HUES48 (cell line): Measurements from ENCODE around the gene SLCO2A1.

ENCODE experiments used
- H3K27ac ChIP-seq: one replicate; pipeline ENCODE4 v1.7.0; 2013; ENCODE audit warnings: low read depth, low read length, inconsistent platforms
- H3K27me3 ChIP-seq: 2 replicates; pipeline ENCODE4 v1.6.1; 2013; ENCODE audit warnings: mild to moderate bottlenecking, low read length; ENCODE audit not compliant: control insufficient read depth, insufficient read depth
- H3K36me3 ChIP-seq: 2 replicates; pipeline ENCODE4 v1.6.1; 2013; ENCODE audit warnings: low read length; ENCODE audit not compliant: control insufficient read depth, insufficient read depth
- H3K4me1 ChIP-seq: 2 replicates; pipeline ENCODE4 v1.6.1; 2013; ENCODE audit warnings: mild to moderate bottlenecking, low read length; ENCODE audit not compliant: control insufficient read depth, insufficient read depth
- H3K4me3 ChIP-seq: 2 replicates; pipeline ENCODE4 v1.5.1; 2013; ENCODE audit warnings: mild to moderate bottlenecking, low read depth, low read length
- H3K9ac ChIP-seq: 2 replicates; pipeline ENCODE4 v1.6.1; 2013; ENCODE audit warnings: mild to moderate bottlenecking, low read depth, low read length, moderate library complexity
- H3K9me3 ChIP-seq: 2 replicates; pipeline ENCODE4 v1.6.1; 2013; ENCODE audit warnings: low read length; ENCODE audit not compliant: control insufficient read depth, insufficient read depth

SLCO2A1 gene

DNA sequence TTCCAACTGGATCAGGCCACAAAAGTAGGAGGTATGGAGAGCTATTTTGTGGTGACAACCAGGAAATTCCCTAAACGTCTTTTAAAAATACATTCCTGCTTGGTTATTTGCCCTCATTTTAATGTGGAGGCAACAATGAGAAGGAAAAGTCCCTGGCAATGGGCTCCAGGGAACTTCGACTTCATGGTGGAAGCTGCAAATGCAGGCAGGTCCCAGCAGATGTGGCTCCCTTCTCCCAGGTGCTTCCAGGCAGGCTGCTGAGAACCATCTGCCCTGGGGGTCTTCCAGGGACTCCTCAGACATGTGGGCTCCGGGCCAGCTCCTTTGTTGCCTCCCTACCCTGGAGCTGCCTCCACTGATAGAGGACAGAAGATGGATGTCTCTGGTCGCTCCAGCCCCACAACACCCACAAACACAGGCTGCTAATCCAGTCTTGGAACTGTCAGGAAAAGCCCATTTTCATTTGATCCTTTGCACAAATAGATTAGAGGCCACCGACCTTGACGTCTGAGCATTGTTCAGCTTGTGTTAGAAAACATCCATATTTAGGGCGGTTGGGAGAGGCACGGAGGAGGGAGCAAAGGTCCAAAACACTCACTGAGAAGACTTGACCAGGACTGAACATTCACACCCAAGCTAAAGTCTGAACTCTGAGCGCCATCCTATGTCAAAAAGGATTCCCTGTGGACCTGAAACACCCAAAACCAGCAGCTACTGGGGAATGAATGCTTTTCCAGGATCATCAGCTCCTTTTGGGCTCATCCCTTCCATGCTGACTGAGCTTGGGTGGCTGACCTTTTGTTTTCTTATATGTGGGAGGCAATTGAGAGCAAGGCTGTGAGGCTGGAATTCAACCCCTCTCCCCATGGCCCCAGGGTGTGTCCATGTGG, 30.2 kb upstream of the SLCO2A1 start:
- Histone ChIP-seq H3K27me3 (peaks cover 3% of the 10 kb centered on the region; the same call in 1 of the 2 replicates), H3K9ac (no peak overlapping the region), H3K36me3 (no peaks in the 10 kb centered on the region), H3K4me3 (no peak overlapping the region), H3K27ac (peak overlapping the region; percentile 0), H3K4me1 (no peaks in the 10 kb centered on the region), H3K9me3 (no peaks in the 10 kb centered on the region)

DNA sequence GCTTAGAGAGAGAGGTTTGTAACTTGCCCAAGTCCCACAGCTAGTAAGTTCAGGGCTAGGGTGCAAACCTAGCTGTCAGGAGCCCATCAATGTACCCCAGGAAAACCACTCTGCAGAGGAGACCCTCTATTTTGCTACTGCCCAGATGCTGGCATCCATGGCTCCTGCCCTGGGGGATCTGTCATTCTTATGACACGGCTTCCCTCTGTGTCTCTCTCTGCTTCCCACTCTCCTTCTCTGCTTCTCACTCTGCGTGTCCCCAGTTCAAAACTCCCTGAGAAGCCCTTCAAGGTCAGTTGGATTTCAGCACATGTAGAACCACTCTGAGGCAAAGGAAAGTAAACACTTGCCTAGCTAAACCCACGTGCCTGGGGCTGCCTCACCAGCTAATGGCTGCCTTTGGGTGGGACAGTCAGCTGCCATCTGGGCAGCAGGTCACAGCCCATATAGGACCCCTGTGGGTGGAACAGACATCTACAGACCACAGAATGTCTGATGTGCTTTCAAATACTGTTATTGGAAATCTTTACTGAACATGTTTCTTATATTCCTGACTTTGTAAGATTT, 29.4 kb upstream of the SLCO2A1 start:
- H3K9me3 ChIP-seq = no peaks in the 10 kb centered on the region
- no peak overlapping the region for H3K4me3 ChIP-seq
- H3K27ac ChIP-seq = no peak overlapping the region
- H3K9ac ChIP-seq = no peak overlapping the region
- H3K27me3 ChIP-seq = peaks cover 3% of the 10 kb centered on the region; the same call in 1 of the 2 replicates
- H3K36me3 ChIP-seq = no peaks in the 10 kb centered on the region
- H3K4me1 ChIP-seq = no peaks in the 10 kb centered on the region

DNA sequence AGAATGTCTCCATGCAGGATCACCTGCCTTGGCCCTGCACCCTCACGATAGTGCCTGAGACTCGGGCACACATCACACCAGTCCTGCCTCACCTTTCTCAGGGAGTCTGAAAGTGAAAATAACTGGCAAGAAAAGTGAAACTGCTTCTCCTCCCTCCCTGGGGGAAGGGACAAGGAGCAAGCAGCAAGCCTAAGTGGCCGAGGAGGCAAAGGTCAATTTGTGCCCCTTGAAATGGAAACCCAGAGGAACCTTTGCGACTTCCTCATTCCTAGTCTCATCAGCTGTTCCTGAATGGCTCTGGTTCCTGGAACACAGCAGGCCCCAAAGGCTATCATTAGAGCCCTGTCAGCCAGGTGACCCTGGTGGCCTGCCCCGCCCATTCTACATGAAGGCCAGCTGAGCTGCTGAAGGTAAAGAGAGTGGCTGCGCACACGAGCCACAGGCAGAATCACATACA, 28.0 kb upstream of the SLCO2A1 start:
- Histone ChIP-seq H3K9ac (no peak overlapping the region), H3K36me3 (no peaks in the 10 kb centered on the region), H3K4me3 (no peak overlapping the region), H3K4me1 (no peaks in the 10 kb centered on the region), H3K9me3 (no peaks in the 10 kb centered on the region), H3K27ac (no peak overlapping the region), H3K27me3 (peaks cover 3% of the 10 kb centered on the region; the same call in 1 of the 2 replicates)

DNA sequence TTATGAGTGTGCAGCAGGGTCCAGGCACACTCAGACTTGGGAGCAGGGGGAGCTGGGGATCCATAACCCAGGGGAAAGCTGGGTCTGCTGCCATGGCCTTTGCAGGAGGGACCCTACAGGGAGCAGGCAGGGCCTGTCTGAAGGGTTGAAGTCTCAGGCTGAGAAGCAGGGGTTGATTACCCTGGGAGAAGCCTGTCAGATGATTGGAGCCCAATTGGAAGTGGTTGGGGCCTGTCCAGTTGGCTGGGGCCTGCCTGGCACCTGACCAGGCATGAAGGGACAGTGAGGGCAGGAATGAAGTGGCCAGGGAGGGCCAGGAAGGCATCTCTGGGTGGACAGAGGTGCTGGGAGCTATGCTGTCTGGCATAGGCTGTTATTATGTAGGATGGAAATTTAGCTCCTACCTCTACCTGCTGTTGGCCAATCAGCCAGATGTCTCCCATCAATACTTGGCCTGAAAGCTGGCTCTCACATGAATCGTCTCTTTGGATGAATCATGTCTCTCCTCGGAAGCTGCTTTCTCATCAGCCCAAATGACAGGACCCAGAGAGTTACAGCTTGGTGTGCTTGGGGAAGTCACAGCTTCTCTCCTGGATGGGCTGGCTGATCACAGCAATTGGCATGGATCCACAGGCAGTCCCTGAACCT, 27.4 kb upstream of the SLCO2A1 start:
- H3K27me3 ChIP-seq = peaks cover 3% of the 10 kb centered on the region; the same call in 1 of the 2 replicates
- no peaks in the 10 kb centered on the region for H3K9me3 ChIP-seq
- no peak overlapping the region for H3K9ac ChIP-seq
- H3K4me3 ChIP-seq = no peak overlapping the region
- no peaks in the 10 kb centered on the region for H3K36me3 ChIP-seq
- H3K27ac ChIP-seq = no peak overlapping the region
- H3K4me1 ChIP-seq = no peaks in the 10 kb centered on the region

DNA sequence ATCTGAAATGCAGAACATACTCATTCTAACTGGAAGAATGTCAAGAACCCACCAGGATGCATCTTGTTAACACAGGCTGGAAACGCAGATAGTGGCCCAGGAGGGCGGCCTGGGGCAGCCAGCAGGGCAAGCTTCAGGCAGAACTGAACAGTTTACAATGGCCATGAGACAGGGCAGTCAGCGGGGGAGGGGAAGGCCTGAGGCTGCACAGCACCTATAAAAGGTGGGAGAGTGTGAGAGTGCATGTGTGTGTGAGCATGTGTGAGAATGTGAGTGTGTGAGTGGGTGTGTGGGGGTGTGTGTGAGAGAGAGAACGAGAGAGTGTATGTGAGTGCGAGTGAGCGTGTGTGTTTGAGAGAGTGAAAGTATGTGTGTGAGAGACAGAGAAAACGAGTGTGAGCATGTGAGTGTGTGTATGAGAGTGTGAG, 26.8 kb upstream of the SLCO2A1 start:
- Histone ChIP-seq H3K36me3 (no peaks in the 10 kb centered on the region), H3K27ac (no peak overlapping the region), H3K9ac (no peak overlapping the region), H3K27me3 (no peaks in the 10 kb centered on the region), H3K4me1 (no peaks in the 10 kb centered on the region), H3K4me3 (no peak overlapping the region), H3K9me3 (no peaks in the 10 kb centered on the region)

DNA sequence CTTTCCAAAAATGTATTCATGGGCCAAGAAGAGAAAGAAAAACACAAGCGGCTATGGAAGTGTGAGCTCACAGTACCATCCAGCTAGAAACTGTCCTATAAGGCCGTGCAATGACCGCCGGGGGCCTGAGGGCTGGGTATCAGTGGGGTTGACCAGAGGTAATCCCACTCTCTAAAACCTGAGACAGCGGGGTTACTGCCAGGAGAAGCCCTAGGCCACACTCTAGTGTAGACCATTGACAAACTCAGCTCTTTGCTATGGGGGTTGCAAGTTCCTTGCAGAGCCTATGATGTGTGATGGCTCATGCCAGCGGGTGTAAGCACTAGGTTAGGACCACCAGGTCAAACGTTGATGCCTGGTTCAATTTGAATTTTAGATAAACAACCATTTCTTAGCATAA, 25.9 kb upstream of the SLCO2A1 start:
- H3K4me1 ChIP-seq = no peaks in the 10 kb centered on the region
- H3K9ac ChIP-seq = no peak overlapping the region
- H3K9me3 ChIP-seq = no peaks in the 10 kb centered on the region
- H3K4me3 ChIP-seq = no peak overlapping the region
- H3K27me3 ChIP-seq = no peaks in the 10 kb centered on the region
- H3K27ac ChIP-seq = no peak overlapping the region
- H3K36me3 ChIP-seq = no peaks in the 10 kb centered on the region

DNA sequence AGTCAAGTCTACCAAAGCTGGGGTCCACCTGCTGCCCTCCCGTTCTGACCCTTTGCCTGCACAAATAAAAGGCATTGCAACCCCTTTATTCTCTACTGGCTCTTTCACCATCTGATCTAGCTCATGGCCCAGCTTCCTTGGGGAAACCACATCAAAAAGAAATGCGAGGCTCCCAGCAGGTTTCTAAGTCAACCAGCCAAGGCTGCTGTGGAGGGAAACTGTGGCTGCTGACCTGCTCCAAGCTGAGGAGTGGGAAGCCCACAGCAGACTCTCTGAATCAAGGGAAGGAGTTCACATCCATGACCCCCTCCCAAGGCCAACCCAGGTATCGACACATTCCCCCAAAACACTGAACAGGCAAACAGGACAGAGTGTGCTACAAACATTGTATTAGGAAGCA, 25.2 kb upstream of the SLCO2A1 start:
- H3K36me3 ChIP-seq = no peaks in the 10 kb centered on the region
- H3K4me1 ChIP-seq = no peaks in the 10 kb centered on the region
- no peaks in the 10 kb centered on the region for H3K9me3 ChIP-seq
- no peak overlapping the region for H3K4me3 ChIP-seq
- no peak overlapping the region for H3K27ac ChIP-seq
- H3K9ac ChIP-seq = no peak overlapping the region
- no peaks in the 10 kb centered on the region for H3K27me3 ChIP-seq

DNA sequence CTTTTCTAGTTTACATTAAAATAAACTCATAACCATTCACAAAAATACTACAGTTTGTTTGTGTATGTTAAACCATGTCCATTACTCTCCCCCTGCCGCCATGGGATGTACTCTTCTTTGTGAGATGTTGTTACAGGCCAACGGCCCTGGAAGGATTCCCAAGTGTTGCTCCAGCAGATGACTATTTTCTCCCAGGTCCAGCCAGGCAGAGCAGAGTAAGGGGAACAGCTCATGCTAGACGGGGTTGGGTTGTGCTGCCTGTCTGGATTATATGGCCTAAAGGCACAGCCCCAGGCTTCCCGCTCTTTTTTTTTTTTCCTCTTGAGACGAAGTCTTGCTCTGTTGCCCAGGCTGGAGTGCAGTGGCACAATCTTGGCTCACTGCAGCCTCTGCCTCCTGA, 24.5 kb upstream of the SLCO2A1 start:
- no peak overlapping the region for H3K9ac ChIP-seq
- no peak overlapping the region for H3K27ac ChIP-seq
- H3K9me3 ChIP-seq = no peaks in the 10 kb centered on the region
- no peaks in the 10 kb centered on the region for H3K27me3 ChIP-seq
- no peak overlapping the region for H3K4me3 ChIP-seq
- H3K4me1 ChIP-seq = no peaks in the 10 kb centered on the region
- no peaks in the 10 kb centered on the region for H3K36me3 ChIP-seq

DNA sequence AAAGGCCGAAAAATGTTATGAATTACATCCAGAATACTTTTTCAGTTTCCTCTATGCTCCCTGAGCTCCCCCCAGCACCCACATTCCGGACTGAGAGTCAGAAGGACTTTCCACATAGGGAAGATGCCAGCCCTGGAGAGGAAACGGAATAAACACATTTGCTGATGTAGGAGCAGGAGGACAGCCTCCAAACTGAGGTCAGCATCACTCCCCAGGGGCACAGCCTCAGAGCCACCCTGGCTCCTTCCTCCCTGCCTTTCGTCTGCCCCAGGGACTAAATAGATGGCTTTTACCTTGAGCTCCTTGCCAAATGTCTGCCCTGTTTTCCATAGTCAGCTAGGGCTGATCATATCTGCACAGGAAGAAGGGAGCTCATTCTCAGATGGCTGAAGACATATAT, 22.6 kb upstream of the SLCO2A1 start:
- Histone ChIP-seq H3K9ac (no peak overlapping the region), H3K27ac (no peak overlapping the region), H3K27me3 (no peaks in the 10 kb centered on the region), H3K36me3 (no peaks in the 10 kb centered on the region), H3K4me3 (no peak overlapping the region), H3K9me3 (no peaks in the 10 kb centered on the region), H3K4me1 (no peaks in the 10 kb centered on the region)

DNA sequence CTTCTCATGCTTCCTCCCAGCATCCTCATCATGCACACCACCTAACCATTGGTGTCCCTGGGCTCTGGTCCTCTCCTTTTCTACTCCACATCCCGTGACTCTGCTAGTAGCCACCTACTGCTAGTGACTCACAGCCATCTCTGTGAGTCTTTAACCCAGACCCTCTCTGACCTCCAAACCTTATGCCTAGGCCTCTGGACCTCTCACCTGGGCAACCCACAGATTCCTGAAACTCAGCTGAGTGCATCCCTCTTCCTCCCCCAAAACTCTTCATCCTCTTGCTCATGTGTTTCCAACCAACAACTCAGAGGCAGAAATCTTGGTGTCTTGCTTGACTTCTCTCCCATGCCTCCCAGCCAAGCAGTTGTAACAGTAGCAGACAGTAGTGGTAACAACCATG, 20.0 kb upstream of the SLCO2A1 start:
- no peak overlapping the region for H3K4me3 ChIP-seq
- no peak overlapping the region for H3K27ac ChIP-seq
- no peak overlapping the region for H3K9ac ChIP-seq
- no peaks in the 10 kb centered on the region for H3K36me3 ChIP-seq
- peaks cover 7% of the 10 kb centered on the region; the same call in 1 of the 2 replicates for H3K9me3 ChIP-seq
- H3K27me3 ChIP-seq = no peaks in the 10 kb centered on the region
- no peaks in the 10 kb centered on the region for H3K4me1 ChIP-seq
